Activated CD8-positive, alpha-beta memory T cell treated with anti-CD3 and anti-CD28 coated beads, Interleukin-2, amount 10 ng/mL, durations not matched to agents 7 days and 5 days (primary cell): ENCODE measurements around the gene AMBN. TPM values are rescaled to one million over a fixed set of nuclear protein-coding genes. Genes with fewer than 3 reads are reported as not detected.

ENCODE experiments used
- ATAC-seq: fragments of 150-1000 bp; cut with Tn5 transposase; one replicate; pipeline ENCODE4 v1.10.0; 2021; ENCODE audit warnings: moderate library complexity
- CTCF ChIA-PET: fragments of 350-600 bp; sonication (Branson Sonifier 250); formaldehyde crosslinking; loops from one replicate; lab custom pipeline; 2021; ENCODE audit warnings: antibody characterized with exemption; lab: Charles Lee
- DNase-seq: peaks from one replicate; pipeline ENCODE4 v3.0.0-alpha.2; 2020
- H3K27ac Mint-ChIP-seq: one replicate; pipeline ENCODE4 v1.8.0; 2021; ENCODE audit warnings: mild to moderate bottlenecking, mixed read lengths
- H3K27me3 Mint-ChIP-seq: one replicate; pipeline ENCODE4 v1.8.0; 2021; ENCODE audit warnings: mixed read lengths
- H3K36me3 Mint-ChIP-seq: one replicate; pipeline ENCODE4 v1.8.0; 2021; ENCODE audit warnings: mild to moderate bottlenecking, mixed read lengths
- H3K4me1 Mint-ChIP-seq: one replicate; pipeline ENCODE4 v1.8.0; 2021; ENCODE audit warnings: mixed read lengths
- H3K4me3 Mint-ChIP-seq: one replicate; pipeline ENCODE4 v1.8.0; 2021; ENCODE audit warnings: mild to moderate bottlenecking, moderate library complexity, mixed read lengths
- H3K9me3 Mint-ChIP-seq: one replicate; pipeline ENCODE4 v1.8.0; 2022; ENCODE audit warnings: low read depth, mixed read lengths
- total RNA-seq, 2 experiments: library from RNA; stranded (reverse); gene quantifications; one replicate each; pipeline ENCODE4 v1.2.3, GENCODE V29; 2021

Gene AMBN
- total RNA-seq, 2 experiments from 2014 or later: not detected

- ATAC-seq: no peak
- H3K36me3 Mint-ChIP-seq: no peaks in the 10 kb centered on the region
- CTCF ChIA-PET: interaction anchor here (1.0 kb wide), 1 partner anchor 35 kb away, joined by 3 read pairs; no protein-coding TSS in a partner anchor
- peaks cover 8% of the 10 kb centered on the region for H3K27me3 Mint-ChIP-seq
- no peak overlapping the region for H3K27ac Mint-ChIP-seq
- peaks cover 6% of the 10 kb centered on the region for H3K4me1 Mint-ChIP-seq
- no peak for DNase-seq
- no peaks in the 10 kb centered on the region for H3K9me3 Mint-ChIP-seq
- H3K4me3 Mint-ChIP-seq: no peak overlapping the region
These were observed 62.6 kb downstream of the AMBN start for GRCh38 chr4:70654605-70655011.

Other genes with a start within 250 kb of the AMBN start
- not detected for gene SMR3A, start 231.5 kb upstream of the AMBN start, total RNA-seq
- not detected for gene SMR3B, start 209.1 kb upstream of the AMBN start, total RNA-seq
- not detected for gene OPRPN, start 194.3 kb upstream of the AMBN start, total RNA-seq
- not detected for gene MUC7, start 120.1 kb upstream of the AMBN start, total RNA-seq
- gene AMTN, start 73.7 kb upstream of the AMBN start, total RNA-seq: not detected
- not detected for gene ENAM, start 36.5 kb downstream of the AMBN start, total RNA-seq
- not detected for gene JCHAIN, start 74.3 kb downstream of the AMBN start, total RNA-seq
- gene UTP3, start 96.3 kb downstream of the AMBN start, total RNA-seq: 10 to 100 TPM; 28.0 to 33.6 TPM
- gene RUFY3, start 129.7 kb downstream of the AMBN start, total RNA-seq: 10 to 100 TPM; 12.7 to 22.8 TPM
- gene GRSF1, start 247.6 kb downstream of the AMBN start, total RNA-seq: 10 to 100 TPM; 59.3 to 80.7 TPM